Fibroblast of villous mesenchyme (primary cell): ENCODE measurements around the gene CCRL2. TPM values are rescaled to one million over a fixed set of nuclear protein-coding genes. Genes with fewer than 3 reads are reported as not detected.

Experiments
- DNase-seq: peaks from one replicate; pipeline ENCODE4 v3.0.0-alpha.2; 2010; ENCODE audit warnings: low read depth
- H3K4me3 ChIP-seq: 2 replicates; pipeline ENCODE4 v1.5.1; 2011; ENCODE audit warnings: low read depth, mild to moderate bottlenecking, low read length
- CTCF ChIP-seq: IDR thresholded peaks from 2 replicates; pipeline ENCODE4 v1.5.1; 2012; ENCODE audit warnings: low read depth, mild to moderate bottlenecking, low read length; ENCODE audit not compliant: insufficient read depth
- total RNA-seq: library from RNA; depleted of rRNA; stranded (reverse); fragments of >200 nt; gene quantifications from 2 replicates; pipeline ENCODE4 v1.2.3, GENCODE V29; 2012

CCRL2 gene
- total RNA-seq, 1 donor, result 2.2 TPM

- no peak for TF ChIP-seq CTCF
- no peak for DNase-seq
- no peak overlapping the region for H3K4me3 ChIP-seq
These were observed 644 bp upstream of the CCRL2 start for GRCh38 chr3:46406443-46406787.

- no peak overlapping the region for H3K4me3 ChIP-seq
- DNase-seq, result no peak
- no peak for TF ChIP-seq CTCF
These were observed 911 bp downstream of the CCRL2 start for GRCh38 chr3:46407970-46408369.

- DNase-seq, result no peak
- no peak for TF ChIP-seq CTCF
- H3K4me3 ChIP-seq, result no peak overlapping the region
These were observed 1.8 kb downstream of the CCRL2 start for GRCh38 chr3:46408853-46409252.

GRCh38 chr3:46409739-46410489 is 2.9 kb downstream of the CCRL2 start:
- no peak for TF ChIP-seq CTCF
- DNase-seq, result no peak
- H3K4me3 ChIP-seq, result no peak overlapping the region

- H3K4me3 ChIP-seq, result no peak overlapping the region
- no peak for DNase-seq
- TF ChIP-seq CTCF, result no peak
These were observed 3.6 kb downstream of the CCRL2 start for GRCh38 chr3:46410669-46411068.

GRCh38 chr3:46411271-46411670 is 4.2 kb downstream of the CCRL2 start:
- peak; percentile 17 for TF ChIP-seq CTCF
- no peak overlapping the region for H3K4me3 ChIP-seq
- DNase-seq, result no peak

- DNase-seq, result no peak
- H3K4me3 ChIP-seq, result no peak overlapping the region
- no peak for TF ChIP-seq CTCF
These were observed 5.8 kb downstream of the CCRL2 start for GRCh38 chr3:46412786-46413298.
